CD4-positive, alpha-beta T cell (primary cell): ENCODE measurements around the gene CCDC136. TPM values are rescaled to one million over a fixed set of nuclear protein-coding genes. Genes with fewer than 3 reads are reported as not detected.

ENCODE experiments used
- ATAC-seq: fragments of 200-7000 bp; cut with Tn5 transposase; one replicate; pipeline ENCODE4 v1.10.0; 2022; ENCODE audit warnings: mild to moderate bottlenecking; ENCODE audit not compliant: poor library complexity
- CTCF ChIA-PET: fragments of 350-600 bp; sonication (Branson Sonifier 250); formaldehyde crosslinking; loops from one replicate; lab custom pipeline; 2021; ENCODE audit warnings: antibody characterized with exemption, inconsistent platforms; lab: Charles Lee
- POLR2A ChIA-PET: fragments of 350-600 bp; sonication (Branson Sonifier 250); formaldehyde crosslinking; loops from one replicate; lab custom pipeline; 2021; ENCODE audit warnings: antibody characterized with exemption, inconsistent platforms; lab: Charles Lee
- DNase-seq, 14 experiments: peaks; one replicate each; pipeline ENCODE4 v3.0.0-alpha.2; 2013 to 2020; ENCODE audit warnings: mixed read lengths in 2 of 14
- H3K27ac ChIP-seq, 2 donors: one replicate each; pipeline versions ENCODE4 v1.5.1 to v1.7.0; 2013; ENCODE audit warnings: low read length in 2 of 2, low read depth in 1 of 2, mild to moderate bottlenecking in 1 of 2
- H3K27me3 ChIP-seq, 2 experiments: 1 replicate in 1 of 2; 2 replicates in 1 of 2; pipeline versions ENCODE4 v1.6.1 to v1.7.0; 2013; ENCODE audit warnings: low read length in 2 of 2, control low read depth in 1 of 2, mild to moderate bottlenecking in 1 of 2, moderate library complexity in 1 of 2; ENCODE audit not compliant: insufficient read depth in 2 of 2, control insufficient read depth in 1 of 2
- H3K36me3 ChIP-seq: one replicate; pipeline ENCODE4 v1.6.1; 2013; ENCODE audit warnings: low read length, control low read depth; ENCODE audit not compliant: insufficient read depth
- H3K4me1 ChIP-seq: one replicate; pipeline ENCODE4 v1.6.1; 2013; ENCODE audit warnings: low read length, control low read depth; ENCODE audit not compliant: insufficient read depth
- H3K4me3 ChIP-seq: one replicate; pipeline ENCODE4 v1.5.1; 2013; ENCODE audit warnings: mild to moderate bottlenecking, low read length, moderate library complexity
- H3K9me3 ChIP-seq, 2 experiments: 1 replicate in 1 of 2; 2 replicates in 1 of 2; pipeline versions ENCODE4 v1.6.1 to v1.7.0; 2013; ENCODE audit warnings: low read length in 2 of 2, mild to moderate bottlenecking in 2 of 2, control low read depth in 1 of 2, moderate library complexity in 1 of 2; ENCODE audit not compliant: control insufficient read depth in 1 of 2, insufficient read depth in 1 of 2
- H3K27ac Mint-ChIP-seq: one replicate; pipeline ENCODE4 v1.8.0; 2020; ENCODE audit warnings: mixed read lengths
- H3K27me3 Mint-ChIP-seq: one replicate; pipeline ENCODE4 v1.8.0; 2021; ENCODE audit warnings: mixed read lengths
- H3K36me3 Mint-ChIP-seq: one replicate; pipeline ENCODE4 v1.8.0; 2021; ENCODE audit warnings: low read depth, mixed read lengths
- H3K4me1 Mint-ChIP-seq: one replicate; pipeline ENCODE4 v1.8.0; 2021; ENCODE audit warnings: low read depth, mixed read lengths
- H3K4me3 Mint-ChIP-seq: one replicate; pipeline ENCODE4 v1.8.0; 2020; ENCODE audit warnings: mild to moderate bottlenecking, mixed read lengths
- H3K9me3 Mint-ChIP-seq: one replicate; pipeline ENCODE4 v1.8.0; 2020; ENCODE audit warnings: mixed read lengths
- CTCF ChIP-seq: fragments of 200-600 bp; IDR thresholded peaks from one replicate; pipeline ENCODE4 v1.8.0; 2022; ENCODE audit warnings: antibody characterized with exemption, mild to moderate bottlenecking
- intact Hi-C, 2 experiments: fragments of 100-400 bp; cut with DNase I in 1 of 2; cut with micrococcal nuclease in 1 of 2; formaldehyde crosslinking; loops; one replicate each; pipeline versions ENCODE4 v1.15.1 to v1.9.0; 2023 to 2025; cut with DNase I, micrococcal nuclease
- total RNA-seq, 174 experiments: library from RNA in 2 of 174; stranded (reverse) in 2 of 174; gene quantifications; one replicate each; pipeline ENCODE4 v1.2.3 and lab custom pipeline; 2021 to 2026

The CCDC136 gene
- total RNA-seq, 2 experiments from 2014 or later = 4.5 to 4.9 TPM

- H3K27me3 ChIP-seq = no peaks in the 10 kb centered on the region
- ChIA-PET CTCF (interaction anchor here (0.9 to 3.8 kb wide), 3 partner anchors 19 to 228 kb away, joined by 3 to 45 read pairs (median 4); no protein-coding TSS in a partner anchor), POLR2A (interaction anchor here (0.6 to 2.1 kb wide), 9 partner anchors 15 to 519 kb away, joined by 3 to 10 read pairs (median 3); partner anchors contain the start of genes CALU and RBM28)
- TF ChIP-seq CTCF = no peak
- H3K4me3 ChIP-seq = peak within 1 kb of the TSS; percentile 87
- Mint-ChIP-seq H3K9me3 (no peaks in the 10 kb centered on the region), H3K4me3 (peak within 1 kb of the TSS; percentile 99), H3K36me3 (peaks cover 17% of the 10 kb centered on the region), H3K27ac (peak within 1 kb of the TSS; percentile 81), H3K4me1 (peaks cover 40% of the 10 kb centered on the region), H3K27me3 (no peaks in the 10 kb centered on the region)
- H3K36me3 ChIP-seq = peaks cover 15% of the 10 kb centered on the region
- DNase-seq (peak; percentile 98 to 100 (median 99)), ATAC-seq (peak; percentile 87)
- H3K27ac ChIP-seq = peak within 1 kb of the TSS; percentile 62 to 77
- no peaks in the 10 kb centered on the region for H3K9me3 ChIP-seq
- H3K4me1 ChIP-seq = peaks cover 27% of the 10 kb centered on the region
- intact Hi-C loops = loop anchor here (2.0 to 10.0 kb wide), 5 partner anchors 20 to 1211 kb away; partner anchors contain the start of genes CALU (in 1 of the 2), CCDC136 (in 1 of the 2), SND1 (in 1 of the 2) and STRIP2 (in 1 of the 2)
Observed at GRCh38 chr7:128862571-128863432, 71.0 kb downstream of the CCDC136 start, which contains the start of gene ATP6V1F. TSS of gene ATP6V1F (plus strand) at chr7:128862856. CDS start at chr7:128862905, 49 bp downstream.

- H3K4me1 Mint-ChIP-seq = peaks cover 40% of the 10 kb centered on the region
- Histone ChIP-seq H3K9me3 (no peaks in the 10 kb centered on the region), H3K36me3 (peaks cover 15% of the 10 kb centered on the region), H3K27ac (peak overlapping the region; percentile 62 to 77), H3K4me1 (peaks cover 30% of the 10 kb centered on the region), H3K4me3 (peak overlapping the region; percentile 87), H3K27me3 (no peaks in the 10 kb centered on the region)
- peak overlapping the region; percentile 99 for H3K4me3 Mint-ChIP-seq
- H3K27me3 Mint-ChIP-seq = no peaks in the 10 kb centered on the region
- peak overlapping the region; percentile 81 for H3K27ac Mint-ChIP-seq
- ChIA-PET CTCF (interaction anchor here (0.9 to 3.8 kb wide), 3 partner anchors 18 to 355 kb away, joined by 3 to 45 read pairs (median 4); no protein-coding TSS in a partner anchor), POLR2A (interaction anchor here (0.6 to 2.1 kb wide), 7 partner anchors 15 to 520 kb away, joined by 3 to 10 read pairs (median 4); partner anchors contain the start of genes CALU and RBM28)
- intact Hi-C loops = loop anchor here (2.0 to 10.0 kb wide), 5 partner anchors 19 to 1211 kb away; partner anchors contain the start of genes CALU (in 1 of the 2), CCDC136 (in 1 of the 2), SND1 (in 1 of the 2) and STRIP2 (in 1 of the 2)
- ATAC-seq (peak; percentile 39), DNase-seq (peak in 13 of 14 experiments; percentile 17 to 73 (median 33))
- TF ChIP-seq CTCF = peak; percentile 32
- H3K9me3 Mint-ChIP-seq = no peaks in the 10 kb centered on the region
- H3K36me3 Mint-ChIP-seq = peaks cover 17% of the 10 kb centered on the region
Observed at GRCh38 chr7:128863433-128863989, 71.7 kb downstream of the CCDC136 start.

GRCh38 chr7:128865303-128865702, 73.5 kb downstream of the CCDC136 start:
- peaks cover 0 to 2% of the 10 kb centered on the region in 2 experiments for H3K27me3 ChIP-seq
- Mint-ChIP-seq H3K4me3 (peak overlapping the region; percentile 71), H3K4me1 (peaks cover 44% of the 10 kb centered on the region), H3K36me3 (peaks cover 17% of the 10 kb centered on the region), H3K27me3 (no peaks in the 10 kb centered on the region), H3K9me3 (no peaks in the 10 kb centered on the region), H3K27ac (no peak overlapping the region)
- TF ChIP-seq CTCF = no peak
- intact Hi-C loops = loop anchor here in 1 of 2 experiments (10.0 kb wide), 1 partner anchor 569 kb away; the partner anchor contains the start of gene STRIP2
- ChIA-PET POLR2A (no interaction called here), CTCF (no interaction called here)
- no peak for ATAC-seq
- peaks cover 40% of the 10 kb centered on the region for H3K4me1 ChIP-seq
- DNase-seq = no peak
- peaks cover 15% of the 10 kb centered on the region for H3K36me3 ChIP-seq
- no peak overlapping the region for H3K4me3 ChIP-seq
- no peaks in the 10 kb centered on the region for H3K9me3 ChIP-seq
- no peak overlapping the region for H3K27ac ChIP-seq
